ENCODE results near the gene ASCC3.

The ASCC3 gene

GRCh38 chr6:100923481-100924165 is 42.5 kb upstream of the ASCC3 start:
- no peak overlapping the region for H2BK12ac ChIP-seq (ENCODE audit: low read length in 2 of 2)
- no peak overlapping the region for H3K14ac ChIP-seq (ENCODE audit: low read length in 2 of 2)
- H3K23ac ChIP-seq (ENCODE audit: low read length in 2 of 2): no peak overlapping the region
- H3K27ac ChIP-seq (ENCODE audit: low read length, poor library complexity, severe bottlenecking): no peak overlapping the region
- H4K91ac ChIP-seq (ENCODE audit: low read length): no peak overlapping the region
- H3K27me3 ChIP-seq (ENCODE audit: control insufficient read depth in 1 of 2, insufficient read depth in 1 of 2, low read length in 2 of 2): no peaks in the 10 kb centered on the region
- no peak overlapping the region for H2AFZ ChIP-seq (ENCODE audit: low read depth, low read length)
- H3K4me2 ChIP-seq (ENCODE audit: low read length, poor library complexity, severe bottlenecking): no peak overlapping the region
- no peak overlapping the region for H3K4ac ChIP-seq (ENCODE audit: low read depth in 1 of 2, low read length in 2 of 2)
- H3K36me3 ChIP-seq (ENCODE audit: control insufficient read depth in 1 of 2, insufficient read depth in 2 of 2, low read depth in 1 of 2, low read length in 2 of 2): no peaks in the 10 kb centered on the region
- no peak overlapping the region for H2BK5ac ChIP-seq (ENCODE audit: low read depth, low read length, poor library complexity, severe bottlenecking)
- H2AK5ac ChIP-seq (ENCODE audit: low read length, severe bottlenecking): no peak overlapping the region
- peak; percentile 50 for DNase-seq
- H3K9me3 ChIP-seq (ENCODE audit: control insufficient read depth, low read length): peaks cover 3% of the 10 kb centered on the region
- no peaks in the 10 kb centered on the region for H3K4me1 ChIP-seq (ENCODE audit: control insufficient read depth, insufficient read depth, low read depth, low read length)
- WGBS: no CpG with 5 or more reads among the region's 3 CpGs
- H3K18ac ChIP-seq (ENCODE audit: low read depth in 1 of 2, low read length in 2 of 2): no peak overlapping the region
- H3K9ac ChIP-seq (ENCODE audit: low read length): no peak overlapping the region
- H4K8ac ChIP-seq (ENCODE audit: low read length): no peak overlapping the region
- H2BK15ac ChIP-seq (ENCODE audit: low read depth, poor library complexity, severe bottlenecking): no peak overlapping the region
- H3K79me1 ChIP-seq (replicated peaks; ENCODE audit: low read length, poor library complexity, severe bottlenecking): no peaks in the 10 kb centered on the region
- no peak overlapping the region for H3K4me3 ChIP-seq (ENCODE audit: insufficient read depth in 1 of 2, low read depth in 1 of 2, low read length in 2 of 2)
- no peak overlapping the region for H2BK120ac ChIP-seq (ENCODE audit: low read depth, low read length)

GRCh38 chr6:100920028-100920605 is 39.0 kb upstream of the ASCC3 start:
- no peak overlapping the region for H3K4me3 ChIP-seq (ENCODE audit: insufficient read depth in 1 of 2, low read depth in 1 of 2, low read length in 2 of 2)
- H2BK15ac ChIP-seq (ENCODE audit: low read depth, poor library complexity, severe bottlenecking): no peak overlapping the region
- H3K36me3 ChIP-seq (ENCODE audit: control insufficient read depth in 1 of 2, insufficient read depth in 2 of 2, low read depth in 1 of 2, low read length in 2 of 2): no peaks in the 10 kb centered on the region
- no peak overlapping the region for H4K8ac ChIP-seq (ENCODE audit: low read length)
- no peak overlapping the region for H3K9ac ChIP-seq (ENCODE audit: low read length)
- H3K4ac ChIP-seq (ENCODE audit: low read depth in 1 of 2, low read length in 2 of 2): no peak overlapping the region
- H3K4me1 ChIP-seq (ENCODE audit: control insufficient read depth, insufficient read depth, low read depth, low read length): no peaks in the 10 kb centered on the region
- no peak overlapping the region for H2BK120ac ChIP-seq (ENCODE audit: low read depth, low read length)
- H3K27ac ChIP-seq (ENCODE audit: low read length, poor library complexity, severe bottlenecking): no peak overlapping the region
- no peak overlapping the region for H2AK5ac ChIP-seq (ENCODE audit: low read length, severe bottlenecking)
- no peak overlapping the region for H2BK12ac ChIP-seq (ENCODE audit: low read length in 2 of 2)
- 100% methylated on average over 1 of the region's 2 CpGs for WGBS
- H4K91ac ChIP-seq (ENCODE audit: low read length): no peak overlapping the region
- no peaks in the 10 kb centered on the region for H3K27me3 ChIP-seq (ENCODE audit: control insufficient read depth in 1 of 2, insufficient read depth in 1 of 2, low read length in 2 of 2)
- H3K23ac ChIP-seq (ENCODE audit: low read length in 2 of 2): no peak overlapping the region
- H3K14ac ChIP-seq (ENCODE audit: low read length in 2 of 2): no peak overlapping the region
- H3K9me3 ChIP-seq (ENCODE audit: control insufficient read depth, low read length): no peaks in the 10 kb centered on the region
- H2BK5ac ChIP-seq (ENCODE audit: low read depth, low read length, poor library complexity, severe bottlenecking): no peak overlapping the region
- H3K79me1 ChIP-seq (replicated peaks; ENCODE audit: low read length, poor library complexity, severe bottlenecking): no peaks in the 10 kb centered on the region
- no peak overlapping the region for H3K18ac ChIP-seq (ENCODE audit: low read depth in 1 of 2, low read length in 2 of 2)
- no peak for DNase-seq
- H3K4me2 ChIP-seq (ENCODE audit: low read length, poor library complexity, severe bottlenecking): no peak overlapping the region
- no peak overlapping the region for H2AFZ ChIP-seq (ENCODE audit: low read depth, low read length)

GRCh38 chr6:100918152-100918551 is 37.0 kb upstream of the ASCC3 start:
- Histone ChIP-seq H4K91ac (ENCODE audit: low read length) (no peak overlapping the region), H3K4me1 (ENCODE audit: control insufficient read depth, insufficient read depth, low read depth, low read length) (no peaks in the 10 kb centered on the region), H2AK5ac (ENCODE audit: low read length, severe bottlenecking) (no peak overlapping the region), H3K9me3 (ENCODE audit: control insufficient read depth, low read length) (no peaks in the 10 kb centered on the region), H3K4me3 (ENCODE audit: insufficient read depth in 1 of 2, low read depth in 1 of 2, low read length in 2 of 2) (no peak overlapping the region), H3K23ac (ENCODE audit: low read length in 2 of 2) (no peak overlapping the region), H2AFZ (ENCODE audit: low read depth, low read length) (no peak overlapping the region), H3K14ac (ENCODE audit: low read length in 2 of 2) (no peak overlapping the region), H3K27ac (ENCODE audit: low read length, poor library complexity, severe bottlenecking) (no peak overlapping the region), H2BK15ac (ENCODE audit: low read depth, poor library complexity, severe bottlenecking) (no peak overlapping the region), H3K18ac (ENCODE audit: low read depth in 1 of 2, low read length in 2 of 2) (no peak overlapping the region), H2BK120ac (ENCODE audit: low read depth, low read length) (no peak overlapping the region), H3K4ac (ENCODE audit: low read depth in 1 of 2, low read length in 2 of 2) (no peak overlapping the region), H3K27me3 (ENCODE audit: control insufficient read depth in 1 of 2, insufficient read depth in 1 of 2, low read length in 2 of 2) (no peaks in the 10 kb centered on the region), H4K8ac (ENCODE audit: low read length) (no peak overlapping the region), H2BK5ac (ENCODE audit: low read depth, low read length, poor library complexity, severe bottlenecking) (no peak overlapping the region), H3K79me1 (replicated peaks; ENCODE audit: low read length, poor library complexity, severe bottlenecking) (no peaks in the 10 kb centered on the region), H3K9ac (ENCODE audit: low read length) (no peak overlapping the region), H2BK12ac (ENCODE audit: low read length in 2 of 2) (peak overlapping the region in 1 of 2 experiments; percentile 18), H3K36me3 (ENCODE audit: control insufficient read depth in 1 of 2, insufficient read depth in 2 of 2, low read depth in 1 of 2, low read length in 2 of 2) (no peaks in the 10 kb centered on the region), H3K4me2 (ENCODE audit: low read length, poor library complexity, severe bottlenecking) (no peak overlapping the region)
- no peak for DNase-seq

GRCh38 chr6:100915876-100916275 is 34.7 kb upstream of the ASCC3 start:
- H2BK5ac ChIP-seq (ENCODE audit: low read depth, low read length, poor library complexity, severe bottlenecking): no peak overlapping the region
- DNase-seq: no peak

More at GRCh38 chr6:100915876-100916275, 34.7 kb upstream of the ASCC3 start:
- H4K91ac ChIP-seq (ENCODE audit: low read length): no peak overlapping the region
- H2BK15ac ChIP-seq (ENCODE audit: low read depth, poor library complexity, severe bottlenecking): no peak overlapping the region
- H3K14ac ChIP-seq (ENCODE audit: low read length in 2 of 2): no peak overlapping the region
- H3K27ac ChIP-seq (ENCODE audit: low read length, poor library complexity, severe bottlenecking): no peak overlapping the region
- H3K18ac ChIP-seq (ENCODE audit: low read depth in 1 of 2, low read length in 2 of 2): peak overlapping the region in 1 of 2 experiments; percentile 34
- H3K4me2 ChIP-seq (ENCODE audit: low read length, poor library complexity, severe bottlenecking): no peak overlapping the region
- 94% methylated on average over 3 of the region's 3 CpGs for WGBS
- no peaks in the 10 kb centered on the region for H3K4me1 ChIP-seq (ENCODE audit: control insufficient read depth, insufficient read depth, low read depth, low read length)
- no peak overlapping the region for H3K23ac ChIP-seq (ENCODE audit: low read length in 2 of 2)
- H2AFZ ChIP-seq (ENCODE audit: low read depth, low read length): peak overlapping the region; percentile 53
- H3K27me3 ChIP-seq (ENCODE audit: control insufficient read depth in 1 of 2, insufficient read depth in 1 of 2, low read length in 2 of 2): no peaks in the 10 kb centered on the region
- H2AK5ac ChIP-seq (ENCODE audit: low read length, severe bottlenecking): no peak overlapping the region
- H2BK12ac ChIP-seq (ENCODE audit: low read length in 2 of 2): no peak overlapping the region
- no peak overlapping the region for H3K9ac ChIP-seq (ENCODE audit: low read length)
- H3K36me3 ChIP-seq (ENCODE audit: control insufficient read depth in 1 of 2, insufficient read depth in 2 of 2, low read depth in 1 of 2, low read length in 2 of 2): no peaks in the 10 kb centered on the region
- H2BK120ac ChIP-seq (ENCODE audit: low read depth, low read length): no peak overlapping the region
- no peak overlapping the region for H3K4me3 ChIP-seq (ENCODE audit: insufficient read depth in 1 of 2, low read depth in 1 of 2, low read length in 2 of 2)
- no peak overlapping the region for H4K8ac ChIP-seq (ENCODE audit: low read length)
- peak overlapping the region in 1 of 2 experiments; percentile 20 for H3K4ac ChIP-seq (ENCODE audit: low read depth in 1 of 2, low read length in 2 of 2)
- no peaks in the 10 kb centered on the region for H3K79me1 ChIP-seq (replicated peaks; ENCODE audit: low read length, poor library complexity, severe bottlenecking)
- H3K9me3 ChIP-seq (ENCODE audit: control insufficient read depth, low read length): no peaks in the 10 kb centered on the region

Data from mesenchymal stem cell (in vitro differentiated cells and primary cell).